Activated naive CD4-positive, alpha-beta T cell treated with anti-CD3 and anti-CD28 coated beads, Interleukin-2, amount 50 U/mL, for 72 hours (primary cell): ENCODE data around the gene MEIS2. TPM values are rescaled to one million over a fixed set of nuclear protein-coding genes. Genes with fewer than 3 reads are reported as not detected.

ENCODE experiments used
- ATAC-seq, 2 donors: fragments of 150-1000 bp; cut with Tn5 transposase; 2 replicates each; pipeline ENCODE4 v1.10.0; 2021; ENCODE audit warnings: mild to moderate bottlenecking in 2 of 2, moderate library complexity in 2 of 2
- DNase-seq, 2 donors: peaks; one replicate each; pipeline ENCODE4 v3.0.0; 2021 to 2022; ENCODE audit warnings: low spot score in 2 of 2
- H3K27ac Mint-ChIP-seq, 2 donors: one replicate each; pipeline ENCODE4 v1.8.0; 2022; ENCODE audit warnings: mild to moderate bottlenecking in 2 of 2, mixed read lengths in 2 of 2
- H3K36me3 Mint-ChIP-seq, 2 donors: one replicate each; pipeline ENCODE4 v1.8.0; 2022; ENCODE audit warnings: mixed read lengths in 2 of 2
- H3K9me3 Mint-ChIP-seq, 2 donors: one replicate each; pipeline ENCODE4 v1.8.0; 2022; ENCODE audit warnings: mixed read lengths in 2 of 2
- total RNA-seq, 2 donors: library from RNA; stranded (reverse); gene quantifications; one replicate each; pipeline ENCODE4 v1.2.3, GENCODE V29; 2022

Gene MEIS2
- total RNA-seq, 2 donors from 2014 or later, result 0.16 TPM; not detected in 1

GRCh38 chr15:37072181-37072580, 28.2 kb downstream of the MEIS2 start:
- DNase-seq (no peak), ATAC-seq (no peak)
- Mint-ChIP-seq H3K27ac (no peak overlapping the region), H3K36me3 (no peaks in the 10 kb centered on the region), H3K9me3 (peaks cover 0 to 8% of the 10 kb centered on the region in 2 donors)

DNA sequence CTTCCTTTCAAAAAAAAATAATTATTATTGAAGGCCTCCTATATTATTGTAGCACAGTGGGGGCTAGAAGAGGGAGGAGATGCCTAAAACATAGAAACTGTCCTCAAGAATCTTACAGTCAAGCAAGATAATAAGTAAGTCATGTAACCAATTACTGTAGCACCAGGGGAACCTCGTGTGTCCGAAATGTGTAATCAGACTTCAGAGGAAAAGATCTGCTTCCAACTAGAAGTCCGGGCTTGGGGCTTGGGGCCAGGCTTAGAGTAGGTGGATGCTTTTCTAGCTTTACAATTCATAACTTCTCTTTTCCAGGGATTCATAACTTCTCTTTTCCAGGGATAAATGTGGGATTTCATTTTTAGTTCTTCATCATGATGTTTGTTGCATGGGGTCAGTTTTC, 29.2 kb downstream of the MEIS2 start:
- no peak overlapping the region for H3K27ac Mint-ChIP-seq
- DNase-seq, result no peak
- H3K9me3 Mint-ChIP-seq, result peaks cover 0 to 8% of the 10 kb centered on the region in 2 donors
- no peaks in the 10 kb centered on the region for H3K36me3 Mint-ChIP-seq
- ATAC-seq, result no peak

GRCh38 chr15:37070686-37071085, 29.7 kb downstream of the MEIS2 start:
- peaks cover 0 to 8% of the 10 kb centered on the region in 2 donors for H3K9me3 Mint-ChIP-seq
- ATAC-seq, result no peak

DNA sequence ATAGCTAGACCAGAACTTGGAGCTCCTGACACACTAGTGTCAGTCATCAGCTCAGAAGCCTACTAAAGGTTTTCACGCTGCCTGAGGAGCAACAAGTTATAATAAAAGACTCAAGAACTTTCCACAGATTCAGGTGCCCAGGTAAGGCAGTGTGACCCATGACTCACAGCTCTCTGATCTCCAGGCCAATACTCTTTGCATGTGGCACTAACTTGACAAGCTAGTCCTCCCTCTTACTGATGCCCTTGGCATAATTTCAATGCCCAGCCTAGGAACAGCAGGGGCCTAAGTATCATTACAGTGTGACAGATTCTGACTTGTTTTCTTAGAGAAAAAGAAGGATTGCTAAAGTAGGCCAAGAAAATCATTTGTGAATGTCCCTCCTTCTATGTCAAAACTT, 38.4 kb downstream of the MEIS2 start:
- no peaks in the 10 kb centered on the region for H3K9me3 Mint-ChIP-seq
- DNase-seq (no peak), ATAC-seq (no peak)
- H3K27ac Mint-ChIP-seq, result no peak overlapping the region
- no peaks in the 10 kb centered on the region for H3K36me3 Mint-ChIP-seq

More at GRCh38 chr15:37070686-37071085, 29.7 kb downstream of the MEIS2 start:
- Mint-ChIP-seq H3K27ac (no peak overlapping the region), H3K36me3 (no peaks in the 10 kb centered on the region)
- DNase-seq, result no peak

- Mint-ChIP-seq H3K27ac (no peak overlapping the region), H3K36me3 (no peaks in the 10 kb centered on the region), H3K9me3 (no peaks in the 10 kb centered on the region)
- ATAC-seq (no peak), DNase-seq (no peak)
These were observed 41.3 kb downstream of the MEIS2 start for GRCh38 chr15:37059086-37059485.

GRCh38 chr15:37058316-37058985, 41.9 kb downstream of the MEIS2 start:
- Mint-ChIP-seq H3K36me3 (no peaks in the 10 kb centered on the region), H3K9me3 (no peaks in the 10 kb centered on the region), H3K27ac (no peak overlapping the region)
- no peak for DNase-seq
- ATAC-seq, result no peak

DNA sequence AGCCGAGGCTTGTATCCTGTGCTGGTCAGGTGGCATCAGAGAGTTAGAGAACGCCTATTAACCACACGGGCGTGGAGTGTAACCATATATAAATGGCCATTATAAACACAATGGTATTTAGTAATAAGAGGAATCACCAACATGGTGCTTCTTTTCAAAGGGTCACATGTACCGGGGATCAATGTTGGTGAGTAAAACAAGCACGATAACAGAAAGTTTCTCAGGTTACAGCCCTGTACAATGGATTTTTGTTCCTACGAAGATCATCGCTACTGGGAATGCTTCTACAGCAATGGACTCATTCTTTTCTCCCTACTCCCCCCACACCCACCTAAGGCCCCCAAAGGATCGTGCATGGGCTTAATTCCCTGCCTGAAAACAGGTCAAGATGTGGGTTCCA, 42.5 kb downstream of the MEIS2 start:
- H3K36me3 Mint-ChIP-seq, result no peaks in the 10 kb centered on the region
- no peaks in the 10 kb centered on the region for H3K9me3 Mint-ChIP-seq
- no peak for DNase-seq
- H3K27ac Mint-ChIP-seq, result no peak overlapping the region
- no peak for ATAC-seq

DNA sequence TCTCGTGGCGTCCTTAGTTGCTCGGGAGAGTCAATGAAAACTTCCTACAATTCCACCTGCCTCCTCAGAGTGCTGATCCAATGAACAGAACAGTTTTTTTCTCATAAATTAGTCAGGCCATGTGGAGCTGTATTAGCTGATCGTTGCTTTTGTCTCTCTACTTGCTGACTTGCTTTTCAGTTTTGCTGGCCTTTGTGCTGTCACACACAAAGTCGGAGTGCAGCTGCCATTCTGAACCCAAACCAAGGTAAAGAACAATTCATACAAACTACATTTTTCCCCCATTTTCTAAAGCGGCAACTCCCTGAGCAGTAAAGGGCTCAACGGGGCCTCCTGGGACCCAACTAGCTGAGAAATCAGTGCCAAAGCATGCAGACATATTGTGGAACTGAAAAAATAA, 43.1 kb downstream of the MEIS2 start:
- no peak for DNase-seq
- no peak overlapping the region for H3K27ac Mint-ChIP-seq
- no peaks in the 10 kb centered on the region for H3K9me3 Mint-ChIP-seq
- ATAC-seq, result no peak
- H3K36me3 Mint-ChIP-seq, result no peaks in the 10 kb centered on the region

DNA sequence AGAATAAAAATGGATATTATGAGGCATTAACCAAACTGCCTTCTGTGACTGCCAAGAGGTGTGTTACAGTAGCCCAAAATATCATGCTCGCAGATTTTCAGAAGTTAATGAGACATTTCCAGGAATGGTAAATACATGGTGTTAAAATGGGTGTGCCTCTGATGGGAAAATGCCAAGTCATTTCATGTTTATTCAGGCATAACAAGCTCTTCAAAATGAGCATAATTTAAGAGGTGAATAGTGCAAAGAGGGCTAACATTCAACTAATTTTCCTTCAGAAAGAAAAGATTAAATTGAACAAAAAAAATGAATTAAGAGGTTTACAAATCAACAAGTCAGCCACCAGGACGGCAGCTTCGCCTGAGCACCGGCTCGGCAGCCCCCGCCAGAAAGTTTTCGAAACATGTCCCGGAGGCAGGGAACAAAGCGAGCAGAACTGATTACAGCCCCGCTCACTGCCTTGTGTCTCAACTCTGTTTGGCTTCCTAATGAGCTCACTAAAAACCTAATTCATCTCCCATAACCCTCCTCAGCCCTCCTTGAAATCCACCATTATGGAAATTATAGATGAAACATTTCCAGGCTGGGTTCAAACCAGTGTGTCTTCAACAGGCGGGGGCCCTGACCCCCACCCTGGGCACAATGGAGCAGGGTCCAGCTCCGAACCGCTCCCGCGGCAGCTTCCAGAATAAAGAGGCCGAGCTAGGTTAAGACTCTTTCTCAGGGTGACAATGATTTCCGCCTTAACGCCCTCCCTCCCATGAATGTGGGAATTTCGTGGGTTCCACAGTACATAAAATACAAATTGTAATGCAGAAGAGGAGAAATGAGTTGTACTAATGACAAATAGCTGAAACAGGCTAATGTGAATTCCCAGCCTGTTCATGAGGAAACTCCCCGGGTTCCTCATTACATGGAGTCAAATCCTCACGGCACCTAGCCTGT, 43.9 kb downstream of the MEIS2 start:
- no peak for DNase-seq
- ATAC-seq, result no peak
- Mint-ChIP-seq H3K36me3 (no peaks in the 10 kb centered on the region), H3K9me3 (no peaks in the 10 kb centered on the region), H3K27ac (no peak overlapping the region)

DNA sequence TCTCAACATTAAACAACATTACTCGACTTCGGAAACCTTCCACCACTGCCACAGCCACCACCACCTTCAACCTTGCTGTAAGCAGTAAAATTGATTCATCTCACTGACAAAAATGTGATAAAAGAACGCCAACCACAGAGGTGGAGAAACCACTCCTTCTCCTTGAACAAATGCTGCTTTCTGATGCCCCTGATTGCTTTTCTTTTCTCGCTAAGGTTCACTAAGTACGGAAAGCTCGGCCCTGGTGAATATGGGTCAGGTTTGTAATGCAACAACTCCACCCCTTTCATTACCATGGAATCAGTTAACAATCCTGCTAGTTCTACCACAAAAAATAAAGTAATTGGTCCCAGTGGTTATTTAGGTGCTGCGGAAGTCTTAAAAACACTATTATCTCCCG, 44.9 kb downstream of the MEIS2 start:
- no peak for ATAC-seq
- Mint-ChIP-seq H3K36me3 (no peaks in the 10 kb centered on the region), H3K9me3 (no peaks in the 10 kb centered on the region), H3K27ac (no peak overlapping the region)
- DNase-seq, result no peak

DNA sequence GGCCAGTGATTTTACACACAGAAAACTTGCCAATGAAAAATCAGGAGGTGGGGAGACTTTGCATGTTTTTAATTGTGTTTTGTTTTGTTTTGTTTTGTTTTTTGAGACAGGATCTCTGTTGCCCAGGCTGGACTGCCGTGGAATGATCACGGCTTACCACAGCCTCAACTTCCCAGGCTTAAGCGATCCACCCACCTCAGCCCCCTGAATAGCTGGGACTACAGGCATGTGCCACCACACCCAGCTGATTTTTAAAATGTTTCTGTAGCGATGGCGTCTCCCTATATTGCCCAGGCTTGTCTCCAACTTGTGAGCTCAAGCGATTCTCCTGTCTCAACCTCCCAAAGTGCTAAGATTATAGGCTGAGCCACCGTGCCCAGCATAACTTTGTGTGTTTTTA, 46.0 kb downstream of the MEIS2 start:
- Mint-ChIP-seq H3K9me3 (peaks cover 0 to 4% of the 10 kb centered on the region in 2 donors), H3K36me3 (no peaks in the 10 kb centered on the region), H3K27ac (no peak overlapping the region)
- ATAC-seq (no peak), DNase-seq (no peak)

- Mint-ChIP-seq H3K9me3 (peaks cover 0 to 4% of the 10 kb centered on the region in 2 donors), H3K36me3 (no peaks in the 10 kb centered on the region), H3K27ac (no peak overlapping the region)
- DNase-seq (no peak), ATAC-seq (no peak)
These were observed 47.2 kb downstream of the MEIS2 start for GRCh38 chr15:37053166-37053565.

- H3K36me3 Mint-ChIP-seq, result no peaks in the 10 kb centered on the region
- H3K27ac Mint-ChIP-seq, result no peak overlapping the region
- ATAC-seq (no peak), DNase-seq (no peak)
- H3K9me3 Mint-ChIP-seq, result peaks cover 0 to 4% of the 10 kb centered on the region in 2 donors
These were observed 50.0 kb downstream of the MEIS2 start for GRCh38 chr15:37050345-37050744.

GRCh38 chr15:37046876-37047614, 53.3 kb downstream of the MEIS2 start:
- Mint-ChIP-seq H3K9me3 (peaks cover 0 to 4% of the 10 kb centered on the region in 2 donors), H3K27ac (no peak overlapping the region), H3K36me3 (no peaks in the 10 kb centered on the region)
- DNase-seq, result no peak
- ATAC-seq, result no peak

GRCh38 chr15:37045859-37046740, 54.2 kb downstream of the MEIS2 start:
- DNase-seq (no peak), ATAC-seq (no peak)
- H3K9me3 Mint-ChIP-seq, result peaks cover 0 to 4% of the 10 kb centered on the region in 2 donors
- no peak overlapping the region for H3K27ac Mint-ChIP-seq
- no peaks in the 10 kb centered on the region for H3K36me3 Mint-ChIP-seq

- Mint-ChIP-seq H3K27ac (no peak overlapping the region), H3K9me3 (peaks cover 0 to 2% of the 10 kb centered on the region in 2 donors), H3K36me3 (no peaks in the 10 kb centered on the region)
- DNase-seq (no peak), ATAC-seq (no peak)
These were observed 55.3 kb downstream of the MEIS2 start for GRCh38 chr15:37044915-37045648.
